Measurements from ENCODE around the gene TBC1D17.
A peak's percentile ranks its signal among the peaks of the same experiment; 100 is the strongest.

Gene TBC1D17

GRCh38 chr19:49879243-49879963 is 1.9 kb downstream of the TBC1D17 start:
- DNase-seq: no peak

- DNase-seq: no peak
Observed at GRCh38 chr19:49880162-49880869, 2.8 kb downstream of the TBC1D17 start.

- DNase-seq: no peak
Observed at GRCh38 chr19:49881186-49881585, 3.7 kb downstream of the TBC1D17 start.

- peak; percentile 31 for DNase-seq
Observed at GRCh38 chr19:49881672-49882394, 4.3 kb downstream of the TBC1D17 start.

GRCh38 chr19:49882643-49883042 is 5.1 kb downstream of the TBC1D17 start:
- DNase-seq: no peak

- DNase-seq: no peak
Observed at GRCh38 chr19:49883094-49883493, 5.6 kb downstream of the TBC1D17 start.

GRCh38 chr19:49884109-49884508 is 6.6 kb downstream of the TBC1D17 start:
- DNase-seq: no peak

- DNase-seq: no peak
Observed at GRCh38 chr19:49884760-49885159, 7.3 kb downstream of the TBC1D17 start.

- no peak for DNase-seq
Observed at GRCh38 chr19:49887037-49887664, 9.6 kb downstream of the TBC1D17 start.

- no peak for DNase-seq
Observed at GRCh38 chr19:49887665-49888509, 10.4 kb downstream of the TBC1D17 start.

GRCh38 chr19:49888510-49888824 is 11.0 kb downstream of the TBC1D17 start:
- DNase-seq: no peak

GRCh38 chr19:49889038-49889686 is 11.7 kb downstream of the TBC1D17 start:
- no peak for DNase-seq

- DNase-seq: peak; percentile 68
Observed at GRCh38 chr19:49889687-49890348, 12.3 kb downstream of the TBC1D17 start.

GRCh38 chr19:49890349-49891311 is 13.1 kb downstream of the TBC1D17 start:
- DNase-seq: no peak

GRCh38 chr19:49891393-49891792 is 13.9 kb downstream of the TBC1D17 start:
- no peak for DNase-seq

GRCh38 chr19:49892716-49893115 is 15.2 kb downstream of the TBC1D17 start:
- DNase-seq: no peak

- no peak for DNase-seq
Observed at GRCh38 chr19:49894011-49894664, 16.6 kb downstream of the TBC1D17 start.

- no peak for DNase-seq
Observed at GRCh38 chr19:49894879-49895565, 17.5 kb downstream of the TBC1D17 start.
